Parathyroid adenoma (tissue), 2 donors: ENCODE measurements around the gene ANKRD65.

Experiments
- H2AFZ ChIP-seq: fragments of 300-600 bp; sonication (generic); one replicate; pipeline ENCODE4 v1.7.0; 2017; ENCODE audit warnings: antibody characterized with exemption, mild to moderate bottlenecking
- H3K27ac ChIP-seq: fragments of 300-600 bp; sonication (generic); one replicate; pipeline ENCODE4 v1.7.0; 2017
- H3K27me3 ChIP-seq: fragments of 300-600 bp; sonication (generic); one replicate; pipeline ENCODE4 v1.7.0; 2017; ENCODE audit warnings: low read length; ENCODE audit not compliant: control insufficient read depth, insufficient read depth
- H3K36me3 ChIP-seq: fragments of 300-600 bp; sonication (generic); one replicate; pipeline ENCODE4 v1.7.0; 2017; ENCODE audit warnings: low read length; ENCODE audit not compliant: control insufficient read depth, insufficient read depth
- H3K4me1 ChIP-seq: fragments of 300-600 bp; sonication (generic); one replicate; pipeline ENCODE4 v1.7.0; 2017; ENCODE audit warnings: control low read depth
- H3K4me2 ChIP-seq: fragments of 300-600 bp; sonication (generic); one replicate; pipeline ENCODE4 v1.7.0; 2017; ENCODE audit warnings: low read length
- H3K4me3 ChIP-seq: fragments of 300-600 bp; sonication (generic); one replicate; pipeline ENCODE4 v1.7.0; 2017; ENCODE audit warnings: low read depth, low read length
- H3K79me2 ChIP-seq: fragments of 300-600 bp; sonication (generic); one replicate; pipeline ENCODE4 v1.7.0; 2017; ENCODE audit warnings: control low read depth
- H3K9ac ChIP-seq: fragments of 300-600 bp; sonication (generic); one replicate; pipeline ENCODE4 v1.7.0; 2017; ENCODE audit warnings: mild to moderate bottlenecking
- H3K9me3 ChIP-seq: fragments of 300-600 bp; sonication (generic); one replicate; pipeline ENCODE4 v1.7.0; 2017; ENCODE audit warnings: low read length; ENCODE audit not compliant: control insufficient read depth
- CTCF ChIP-seq: fragments of 300-600 bp; sonication (generic); IDR thresholded peaks from one replicate; pipeline ENCODE4 v1.7.0; 2017; ENCODE audit warnings: antibody characterized with exemption, mild to moderate bottlenecking
- donor health status: primary hyperparathyroidism.

The ANKRD65 gene

GRCh38 chr1:1394116-1394515 is 27.0 kb downstream of the ANKRD65 start:
- Histone ChIP-seq H3K4me1 (no peaks in the 10 kb centered on the region), H2AFZ (no peak overlapping the region), H3K9ac (no peak overlapping the region), H3K27ac (no peak overlapping the region), H3K36me3 (no peaks in the 10 kb centered on the region), H3K79me2 (peaks cover 10% of the 10 kb centered on the region), H3K9me3 (no peaks in the 10 kb centered on the region), H3K4me2 (no peak overlapping the region), H3K4me3 (no peak overlapping the region), H3K27me3 (no peaks in the 10 kb centered on the region)
- no peak for TF ChIP-seq CTCF

- Histone ChIP-seq H3K4me1 (no peaks in the 10 kb centered on the region), H3K27me3 (no peaks in the 10 kb centered on the region), H3K4me2 (no peak overlapping the region), H2AFZ (no peak overlapping the region), H3K36me3 (no peaks in the 10 kb centered on the region), H3K4me3 (no peak overlapping the region), H3K27ac (no peak overlapping the region), H3K9ac (no peak overlapping the region), H3K9me3 (no peaks in the 10 kb centered on the region), H3K79me2 (peaks cover 10% of the 10 kb centered on the region)
- TF ChIP-seq CTCF, result no peak
These were observed 27.6 kb downstream of the ANKRD65 start for GRCh38 chr1:1393428-1393827.

- no peak overlapping the region for H3K27ac ChIP-seq
- TF ChIP-seq CTCF, result no peak
- H3K27me3 ChIP-seq, result no peaks in the 10 kb centered on the region
- H3K9ac ChIP-seq, result no peak overlapping the region
- no peak overlapping the region for H3K4me3 ChIP-seq
- no peaks in the 10 kb centered on the region for H3K4me1 ChIP-seq
- H2AFZ ChIP-seq, result no peak overlapping the region
- no peaks in the 10 kb centered on the region for H3K9me3 ChIP-seq
- H3K79me2 ChIP-seq, result peaks cover 8% of the 10 kb centered on the region
- H3K4me2 ChIP-seq, result no peak overlapping the region
- H3K36me3 ChIP-seq, result no peaks in the 10 kb centered on the region
These were observed 28.1 kb downstream of the ANKRD65 start for GRCh38 chr1:1393014-1393413.

GRCh38 chr1:1391225-1391624 is 29.9 kb downstream of the ANKRD65 start:
- no peak for TF ChIP-seq CTCF
- no peak overlapping the region for H3K4me2 ChIP-seq
- no peaks in the 10 kb centered on the region for H3K27me3 ChIP-seq
- H3K79me2 ChIP-seq, result peaks cover 4% of the 10 kb centered on the region
- no peaks in the 10 kb centered on the region for H3K9me3 ChIP-seq
- H3K4me1 ChIP-seq, result no peaks in the 10 kb centered on the region
- no peak overlapping the region for H3K9ac ChIP-seq
- no peaks in the 10 kb centered on the region for H3K36me3 ChIP-seq
- no peak overlapping the region for H3K4me3 ChIP-seq
- no peak overlapping the region for H3K27ac ChIP-seq
- H2AFZ ChIP-seq, result no peak overlapping the region

- no peaks in the 10 kb centered on the region for H3K27me3 ChIP-seq
These were observed 30.4 kb downstream of the ANKRD65 start for GRCh38 chr1:1390675-1391074.

More at GRCh38 chr1:1390675-1391074, 30.4 kb downstream of the ANKRD65 start:
- H2AFZ ChIP-seq, result no peak overlapping the region
- H3K4me2 ChIP-seq, result no peak overlapping the region
- TF ChIP-seq CTCF, result no peak
- H3K27ac ChIP-seq, result no peak overlapping the region
- no peak overlapping the region for H3K9ac ChIP-seq
- no peaks in the 10 kb centered on the region for H3K9me3 ChIP-seq
- no peak overlapping the region for H3K4me3 ChIP-seq
- no peaks in the 10 kb centered on the region for H3K36me3 ChIP-seq
- no peaks in the 10 kb centered on the region for H3K4me1 ChIP-seq
- peaks cover 4% of the 10 kb centered on the region for H3K79me2 ChIP-seq
